Tracheal epithelial cell (primary cell): ENCODE measurements around the gene PUS3. TPM values are rescaled to one million over a fixed set of nuclear protein-coding genes. Genes with fewer than 3 reads are reported as not detected.

Experiments used
- total RNA-seq: library from RNA; depleted of rRNA; stranded (reverse); fragments of >200 nt; gene quantifications from 2 replicates; pipeline ENCODE4 v1.2.1, GENCODE V29; 2014

The PUS3 gene, protein sequence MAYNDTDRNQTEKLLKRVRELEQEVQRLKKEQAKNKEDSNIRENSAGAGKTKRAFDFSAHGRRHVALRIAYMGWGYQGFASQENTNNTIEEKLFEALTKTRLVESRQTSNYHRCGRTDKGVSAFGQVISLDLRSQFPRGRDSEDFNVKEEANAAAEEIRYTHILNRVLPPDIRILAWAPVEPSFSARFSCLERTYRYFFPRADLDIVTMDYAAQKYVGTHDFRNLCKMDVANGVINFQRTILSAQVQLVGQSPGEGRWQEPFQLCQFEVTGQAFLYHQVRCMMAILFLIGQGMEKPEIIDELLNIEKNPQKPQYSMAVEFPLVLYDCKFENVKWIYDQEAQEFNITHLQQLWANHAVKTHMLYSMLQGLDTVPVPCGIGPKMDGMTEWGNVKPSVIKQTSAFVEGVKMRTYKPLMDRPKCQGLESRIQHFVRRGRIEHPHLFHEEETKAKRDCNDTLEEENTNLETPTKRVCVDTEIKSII
- total RNA-seq = 10.1 and 18.5 TPM in 2 replicates

GRCh38 chr11:125902927-125903710 lies at the start of gene PUS3:
PUS3 (minus strand) TSS chr11:125903206; CDS start chr11:125896284, 6,922 bp downstream.

DNA sequence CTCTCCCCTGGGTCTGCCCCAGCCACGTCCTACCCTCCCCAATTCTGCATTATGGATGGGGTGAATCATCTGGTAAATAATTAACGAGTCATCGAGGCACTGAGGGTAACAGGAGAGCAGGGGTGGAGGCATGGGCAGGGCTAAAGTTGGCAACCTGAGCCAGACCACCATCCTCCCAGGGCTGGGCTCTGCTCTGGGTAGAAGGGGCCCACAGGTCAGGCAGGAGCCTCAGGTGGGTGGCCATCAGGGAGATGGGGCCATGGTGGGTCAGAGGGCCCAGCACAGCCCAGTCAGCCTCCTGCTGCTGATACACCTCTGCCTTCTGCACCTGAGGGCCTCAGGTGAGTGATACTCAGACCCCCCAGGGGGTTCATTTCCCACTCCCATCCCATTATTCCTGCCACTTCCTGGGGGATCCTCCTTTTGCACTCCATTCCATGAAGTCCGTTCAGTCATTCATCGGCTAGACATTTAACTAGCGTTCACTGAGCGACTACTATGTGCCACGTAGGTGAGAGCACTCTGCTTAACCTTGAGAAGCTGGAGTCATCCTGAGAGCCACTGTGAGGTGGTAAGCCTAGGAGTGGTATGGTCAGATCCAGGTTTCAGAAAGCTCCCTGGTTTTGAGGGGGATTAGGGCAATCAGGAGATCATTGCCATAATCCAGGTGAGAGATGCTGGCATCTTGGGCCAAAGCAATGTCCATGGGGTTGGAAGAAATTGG lies 43.0 kb upstream of the PUS3 start, which contains the start of gene VSIG10L2:
VSIG10L2 (plus strand) TSS at position 248 of the 724 bp plus-strand sequence; CDS start at position 260, 12 bp downstream.

GRCh38 chr11:125903711-125904659 lies 979 bp upstream of the PUS3 start, which contains the start of gene DDX25:
DDX25 (plus strand) TSS chr11:125904508; CDS start chr11:125904518, 10 bp downstream.

GRCh38 chr11:125887373-125888324 lies 15.4 kb downstream of the PUS3 start, which contains the start of gene HYLS1:
HYLS1 (plus strand) TSS chr11:125887668; CDS start chr11:125899369, 11,701 bp downstream.

Other genes starting within 250 kb of the PUS3 start
- gene ACRV1, start 222.4 kb downstream of the PUS3 start, total RNA-seq = under 0.01 TPM in 1 of 2 replicates, not detected in the other
- gene PATE1, start 156.9 kb downstream of the PUS3 start, total RNA-seq = not detected in 2 replicates
- not detected in 2 replicates for gene PATE2, start 124.4 kb downstream of the PUS3 start, total RNA-seq
- not detected in 2 replicates for gene PATE3, start 115.1 kb downstream of the PUS3 start, total RNA-seq
- gene PATE4, start 69.9 kb downstream of the PUS3 start, total RNA-seq = not detected in 2 replicates
- gene HYLS1, start 15.5 kb downstream of the PUS3 start, total RNA-seq = 2.1 and 3.1 TPM in 2 replicates
- gene DDX25, start 1.3 kb upstream of the PUS3 start, total RNA-seq = 0.24 TPM in 1 of 2 replicates, not detected in the other
- not detected in 2 replicates for gene VSIG10L2, start 42.8 kb upstream of the PUS3 start, total RNA-seq
- 1.5 and 2.9 TPM in 2 replicates for gene CDON, start 159.7 kb upstream of the PUS3 start, total RNA-seq